Liver (tissue), 3 donors: ENCODE measurements around the gene AOAH.

Source experiments
- GABPA ChIP-seq, 2 donors: IDR thresholded peaks in 1 of 2; conservative IDR thresholded peaks in 1 of 2; 2 replicates each; pipeline ENCODE4 v1.6.1; 2016; ENCODE audit warnings: antibody characterized with exemption in 2 of 2, mild to moderate bottlenecking in 1 of 2, moderate library complexity in 1 of 2
- JUND ChIP-seq, 2 donors: IDR thresholded peaks; 2 replicates each; pipeline ENCODE4 v1.6.1; 2016; ENCODE audit warnings: antibody characterized with exemption in 2 of 2
- TF ChIP-seq, protein P1 (sequence below): fragments of 150-350 bp; IDR thresholded peaks from 2 replicates; pipeline ENCODE4 v1.5.1; 2017; ENCODE audit warnings: improper control_type of control experiment, low read depth, low read length; ENCODE audit not compliant: missing input control
- TF ChIP-seq, protein P2 (sequence below): IDR thresholded peaks from 2 replicates; pipeline ENCODE4 v1.6.1; 2016; ENCODE audit warnings: antibody characterized with exemption
- donor health status: healthy.
- donor health status: healthy.

DNA sequence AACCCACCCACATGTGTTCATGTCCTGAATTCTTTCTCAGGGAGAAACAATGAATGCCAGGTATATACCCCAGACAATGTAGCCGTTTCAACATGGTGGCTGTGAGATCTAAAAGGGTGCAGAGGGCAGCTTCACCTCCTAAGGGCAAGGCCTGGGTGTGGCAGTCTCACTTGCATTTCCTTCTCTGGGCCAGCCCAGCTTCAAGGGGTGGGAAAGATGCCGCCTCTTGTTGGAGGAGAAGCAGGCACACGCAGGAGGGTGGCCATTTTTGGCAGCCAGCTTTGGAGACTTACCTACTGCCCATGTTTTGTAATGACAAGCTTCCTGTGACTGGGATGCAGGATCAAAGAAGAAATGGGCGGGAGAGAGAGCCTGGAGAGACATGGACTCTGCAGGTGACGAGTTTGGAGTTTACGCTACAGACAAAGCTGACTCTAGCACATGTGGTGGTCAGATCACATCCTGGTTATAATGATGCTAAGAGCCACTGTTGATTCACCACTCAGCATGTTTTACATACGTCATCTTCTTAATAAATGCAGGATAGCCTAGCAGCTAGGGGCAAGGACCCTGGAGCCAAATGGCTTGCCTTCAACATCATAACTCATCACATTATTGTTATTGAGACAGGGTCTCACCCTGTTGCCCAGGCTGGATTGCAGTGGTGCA is 218.0 kb downstream of the AOAH start:
- no peak for TF ChIP-seq JUND (IDR thresholded peaks at IDR 0.05)
- TF ChIP-seq, protein P1, sequence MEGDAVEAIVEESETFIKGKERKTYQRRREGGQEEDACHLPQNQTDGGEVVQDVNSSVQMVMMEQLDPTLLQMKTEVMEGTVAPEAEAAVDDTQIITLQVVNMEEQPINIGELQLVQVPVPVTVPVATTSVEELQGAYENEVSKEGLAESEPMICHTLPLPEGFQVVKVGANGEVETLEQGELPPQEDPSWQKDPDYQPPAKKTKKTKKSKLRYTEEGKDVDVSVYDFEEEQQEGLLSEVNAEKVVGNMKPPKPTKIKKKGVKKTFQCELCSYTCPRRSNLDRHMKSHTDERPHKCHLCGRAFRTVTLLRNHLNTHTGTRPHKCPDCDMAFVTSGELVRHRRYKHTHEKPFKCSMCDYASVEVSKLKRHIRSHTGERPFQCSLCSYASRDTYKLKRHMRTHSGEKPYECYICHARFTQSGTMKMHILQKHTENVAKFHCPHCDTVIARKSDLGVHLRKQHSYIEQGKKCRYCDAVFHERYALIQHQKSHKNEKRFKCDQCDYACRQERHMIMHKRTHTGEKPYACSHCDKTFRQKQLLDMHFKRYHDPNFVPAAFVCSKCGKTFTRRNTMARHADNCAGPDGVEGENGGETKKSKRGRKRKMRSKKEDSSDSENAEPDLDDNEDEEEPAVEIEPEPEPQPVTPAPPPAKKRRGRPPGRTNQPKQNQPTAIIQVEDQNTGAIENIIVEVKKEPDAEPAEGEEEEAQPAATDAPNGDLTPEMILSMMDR = no peak
- no peak for TF ChIP-seq GABPA (IDR thresholded peaks at IDR 0.05 in 1 of 2, conservative IDR thresholded peaks at IDR 0.05 in 1 of 2)
- TF ChIP-seq, protein P2, sequence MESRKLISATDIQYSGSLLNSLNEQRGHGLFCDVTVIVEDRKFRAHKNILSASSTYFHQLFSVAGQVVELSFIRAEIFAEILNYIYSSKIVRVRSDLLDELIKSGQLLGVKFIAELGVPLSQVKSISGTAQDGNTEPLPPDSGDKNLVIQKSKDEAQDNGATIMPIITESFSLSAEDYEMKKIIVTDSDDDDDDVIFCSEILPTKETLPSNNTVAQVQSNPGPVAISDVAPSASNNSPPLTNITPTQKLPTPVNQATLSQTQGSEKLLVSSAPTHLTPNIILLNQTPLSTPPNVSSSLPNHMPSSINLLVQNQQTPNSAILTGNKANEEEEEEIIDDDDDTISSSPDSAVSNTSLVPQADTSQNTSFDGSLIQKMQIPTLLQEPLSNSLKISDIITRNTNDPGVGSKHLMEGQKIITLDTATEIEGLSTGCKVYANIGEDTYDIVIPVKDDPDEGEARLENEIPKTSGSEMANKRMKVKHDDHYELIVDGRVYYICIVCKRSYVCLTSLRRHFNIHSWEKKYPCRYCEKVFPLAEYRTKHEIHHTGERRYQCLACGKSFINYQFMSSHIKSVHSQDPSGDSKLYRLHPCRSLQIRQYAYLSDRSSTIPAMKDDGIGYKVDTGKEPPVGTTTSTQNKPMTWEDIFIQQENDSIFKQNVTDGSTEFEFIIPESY = no peak
